Esophagus mucosa (tissue), 1 donor: ENCODE data around the gene IL13RA2. TPM values are rescaled to one million over a fixed set of nuclear protein-coding genes. Genes with fewer than 3 reads are reported as not detected.

Experiments
- ATAC-seq: fragments of 200-7000 bp; cut with Tn5 transposase; one replicate; pipeline ENCODE4 v1.9.1; 2020
- total RNA-seq: library from RNA; stranded (reverse); gene quantifications from one replicate; pipeline ENCODE4 v1.2.4, GENCODE V29; 2023
- donor health status: DM: yes; HTN: yes; CAD: no.

Gene IL13RA2
- total RNA-seq, 1 donor from 2014 or later, result 0.16 TPM

GRCh38 chrX:114985967-114986592 is 31.3 kb downstream of the IL13RA2 start:
- ATAC-seq, result no peak

- no peak for ATAC-seq
Measured at GRCh38 chrX:114976292-114976691, 41.1 kb downstream of the IL13RA2 start.

GRCh38 chrX:114973013-114973412 is 44.4 kb downstream of the IL13RA2 start:
- no peak for ATAC-seq

DNA sequence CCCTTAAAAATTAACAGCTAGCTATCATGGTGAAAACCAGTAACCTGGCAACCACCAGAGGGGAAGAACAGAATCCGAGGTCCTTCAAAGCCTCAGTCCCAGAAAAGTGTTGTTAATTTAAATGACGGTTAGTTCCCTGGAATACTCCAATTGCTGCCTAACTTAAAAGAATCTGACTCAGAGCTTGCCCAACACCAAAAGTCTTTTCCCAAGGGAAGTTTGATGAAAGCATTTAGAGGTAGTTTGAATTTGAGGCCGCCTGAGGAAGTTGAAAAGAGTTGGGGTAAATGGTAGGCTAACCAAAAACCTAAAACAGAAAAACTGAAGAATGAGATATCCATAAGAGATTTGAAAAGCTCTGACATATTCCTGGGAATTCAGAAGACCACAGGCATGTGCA is 46.6 kb downstream of the IL13RA2 start:
- ATAC-seq, result no peak

GRCh38 chrX:114964374-114964773 is 53.0 kb downstream of the IL13RA2 start:
- no peak for ATAC-seq

GRCh38 chrX:114962209-114962608 is 55.2 kb downstream of the IL13RA2 start:
- no peak for ATAC-seq

DNA sequence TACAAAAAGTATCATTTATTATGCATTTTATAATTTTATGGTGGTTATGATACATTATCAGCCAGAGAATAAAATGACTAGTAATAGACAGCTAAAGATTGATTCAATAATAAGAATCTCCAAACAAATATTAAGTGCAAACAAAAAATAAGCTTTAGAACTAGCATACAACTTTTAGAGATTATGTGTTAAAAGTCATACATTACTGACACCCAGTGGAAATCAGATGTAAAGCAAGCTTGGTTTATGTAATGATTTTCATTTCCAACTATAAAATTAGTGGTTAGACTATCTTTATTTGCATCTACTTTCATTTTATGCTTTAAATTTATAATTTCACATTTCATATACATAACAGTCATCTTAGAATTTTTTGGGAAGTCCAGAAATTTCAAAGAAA is 57.7 kb downstream of the IL13RA2 start:
- ATAC-seq, result no peak

Other genes starting within 250 kb of the IL13RA2 start
- not detected for gene RBMXL3, start 171.8 kb upstream of the IL13RA2 start, total RNA-seq
- gene LRCH2, start 216.5 kb upstream of the IL13RA2 start, total RNA-seq, result 0.12 TPM